AG09319 (cell line): ENCODE results near the gene FHIT.

Experiments
- DNase-seq: peaks from one replicate; pipeline ENCODE4 v3.0.0-alpha.2; 2010; ENCODE audit warnings: low read depth; ENCODE audit errors: extremely low read depth
- TF ChIP-seq, protein P1 (sequence below): IDR thresholded peaks from 2 replicates; pipeline ENCODE4 v1.5.1; 2011; ENCODE audit warnings: low read depth, mild to moderate bottlenecking, inconsistent platforms, low read length, moderate library complexity

FHIT gene

DNA sequence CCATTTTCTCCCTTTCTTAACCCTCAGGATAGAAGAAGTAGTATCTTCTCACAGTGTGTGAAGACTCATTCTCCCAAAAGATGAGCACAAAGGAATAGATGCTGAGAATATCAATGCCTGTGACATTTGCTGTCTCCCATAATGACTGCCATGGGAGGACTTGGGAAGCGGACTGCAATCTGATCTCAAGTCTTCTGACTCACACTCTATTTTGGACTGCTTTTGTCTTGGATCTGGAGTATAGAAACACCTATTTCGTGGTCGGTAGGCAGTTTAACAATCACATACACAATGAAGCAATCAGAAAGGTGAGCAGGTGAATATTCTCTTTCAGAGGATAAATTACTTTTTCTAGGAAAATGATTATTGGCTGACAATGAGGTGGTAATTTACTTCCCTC, 852.0 kb downstream of the FHIT start:
- TF ChIP-seq, protein P1, sequence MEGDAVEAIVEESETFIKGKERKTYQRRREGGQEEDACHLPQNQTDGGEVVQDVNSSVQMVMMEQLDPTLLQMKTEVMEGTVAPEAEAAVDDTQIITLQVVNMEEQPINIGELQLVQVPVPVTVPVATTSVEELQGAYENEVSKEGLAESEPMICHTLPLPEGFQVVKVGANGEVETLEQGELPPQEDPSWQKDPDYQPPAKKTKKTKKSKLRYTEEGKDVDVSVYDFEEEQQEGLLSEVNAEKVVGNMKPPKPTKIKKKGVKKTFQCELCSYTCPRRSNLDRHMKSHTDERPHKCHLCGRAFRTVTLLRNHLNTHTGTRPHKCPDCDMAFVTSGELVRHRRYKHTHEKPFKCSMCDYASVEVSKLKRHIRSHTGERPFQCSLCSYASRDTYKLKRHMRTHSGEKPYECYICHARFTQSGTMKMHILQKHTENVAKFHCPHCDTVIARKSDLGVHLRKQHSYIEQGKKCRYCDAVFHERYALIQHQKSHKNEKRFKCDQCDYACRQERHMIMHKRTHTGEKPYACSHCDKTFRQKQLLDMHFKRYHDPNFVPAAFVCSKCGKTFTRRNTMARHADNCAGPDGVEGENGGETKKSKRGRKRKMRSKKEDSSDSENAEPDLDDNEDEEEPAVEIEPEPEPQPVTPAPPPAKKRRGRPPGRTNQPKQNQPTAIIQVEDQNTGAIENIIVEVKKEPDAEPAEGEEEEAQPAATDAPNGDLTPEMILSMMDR = no peak
- no peak for DNase-seq

- TF ChIP-seq, protein P1 = no peak
- DNase-seq = no peak
Observed at GRCh38 chr3:60395173-60395762, 856.0 kb downstream of the FHIT start.

DNA sequence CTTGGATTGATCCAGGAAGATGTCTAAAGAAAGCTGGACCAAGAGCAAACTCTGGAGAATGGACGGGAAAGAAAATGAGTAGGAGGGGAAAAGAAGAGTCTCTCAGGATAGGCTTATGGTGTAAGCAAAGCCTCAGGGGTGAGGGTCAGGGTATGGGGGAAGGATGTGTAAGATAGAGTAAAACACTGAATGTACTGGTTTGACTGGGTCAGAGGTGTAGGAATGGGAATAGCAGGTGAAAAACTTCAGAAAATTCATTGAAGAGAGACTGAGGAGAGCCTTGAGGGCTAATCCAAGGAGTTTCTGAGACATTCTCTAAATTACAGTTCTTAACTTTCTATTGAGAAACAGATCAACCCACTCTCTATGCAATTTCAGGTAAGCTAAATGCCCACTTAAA, 857.3 kb downstream of the FHIT start:
- DNase-seq = no peak
- TF ChIP-seq, protein P1 = no peak

DNA sequence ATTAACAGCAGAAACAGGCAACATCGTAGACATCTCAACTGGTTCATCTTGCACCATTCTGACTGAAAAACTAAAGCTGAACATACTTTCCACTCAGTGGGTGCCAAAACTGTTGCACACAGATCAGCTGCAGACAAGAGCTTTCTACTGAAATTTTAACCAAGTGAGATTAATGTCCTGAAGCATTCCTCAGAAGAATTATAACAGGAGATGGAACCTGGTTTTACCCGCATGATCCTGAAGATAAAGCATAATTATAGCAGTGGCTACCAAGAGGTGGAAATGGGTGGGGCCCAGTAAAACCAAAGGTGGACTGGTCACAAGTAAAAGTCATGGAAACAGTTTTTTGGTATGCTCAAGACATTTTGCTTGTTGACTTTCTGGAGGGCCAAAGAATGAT, 858.8 kb downstream of the FHIT start:
- DNase-seq = no peak
- TF ChIP-seq, protein P1 = no peak

- TF ChIP-seq, protein P1 = no peak
- DNase-seq = no peak
Observed at GRCh38 chr3:60391292-60391691, 860.0 kb downstream of the FHIT start.

GRCh38 chr3:60388731-60389130, 862.5 kb downstream of the FHIT start:
- TF ChIP-seq, protein P1 = no peak

GRCh38 chr3:60386306-60386705, 864.9 kb downstream of the FHIT start:
- TF ChIP-seq, protein P1 = no peak
- DNase-seq = no peak

More at GRCh38 chr3:60388731-60389130, 862.5 kb downstream of the FHIT start:
- no peak for DNase-seq
